Lung microvascular endothelial cell (primary cell): ENCODE data around the gene FGD4. TPM values are rescaled to one million over a fixed set of nuclear protein-coding genes. Genes with fewer than 3 reads are reported as not detected.
"Not testable (repeated sequence)": the region's sequence is repeated elsewhere in the genome, so short reads cannot be mapped to it uniquely, and the experiment has no call there.

Experiments used
- DNase-seq, 2 donors: peaks; one replicate each; pipeline versions ENCODE4 v3.0.0 to v3.0.0-alpha.2; 2010; ENCODE audit warnings: low read depth in 2 of 2
- total RNA-seq: library from RNA; depleted of rRNA; stranded (reverse); fragments of >200 nt; gene quantifications from 2 replicates; pipeline ENCODE4 v1.2.1, GENCODE V29; 2014

FGD4 gene
- total RNA-seq, 1 donor from 2014 or later: 9.9 TPM

DNA sequence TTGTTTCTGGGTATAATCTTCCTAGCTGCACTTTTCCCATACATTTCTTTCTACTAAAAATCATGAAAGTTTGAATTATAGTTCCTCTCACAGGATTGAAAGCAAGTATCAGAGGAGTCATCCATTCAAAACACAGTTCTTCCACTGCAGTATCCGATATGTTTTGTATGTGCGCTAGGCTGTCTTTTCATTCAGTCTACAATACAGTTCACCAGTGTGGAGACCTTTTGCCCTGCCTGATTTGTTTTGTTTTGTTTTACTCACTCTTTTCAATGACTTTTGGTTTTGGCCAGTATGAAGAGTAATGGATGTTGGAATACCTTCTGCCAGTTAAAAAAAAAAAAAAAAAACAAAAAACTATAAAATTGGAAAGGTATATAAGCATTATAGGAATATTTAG, 91.4 kb downstream of the FGD4 start:
- peak; percentile 17 to 67 for DNase-seq

DNA sequence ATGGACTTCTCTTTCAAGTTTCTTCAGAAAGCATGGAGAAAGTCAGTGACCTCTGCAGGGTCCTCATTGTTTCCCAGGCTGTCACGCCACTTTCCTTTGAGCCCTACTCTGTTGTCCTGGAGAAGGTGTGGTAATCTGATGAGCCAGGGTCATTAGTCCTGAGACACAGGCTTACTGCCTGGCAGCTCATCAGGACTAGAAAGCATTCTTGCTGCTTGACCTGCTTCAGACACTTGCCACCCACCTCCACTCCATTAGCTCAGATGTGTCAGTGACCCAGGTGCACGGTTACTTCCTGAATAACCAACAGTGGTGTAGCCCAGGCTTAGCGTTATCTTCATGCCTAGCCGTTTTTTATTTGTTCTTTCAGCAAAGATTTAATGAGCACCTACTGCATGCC, 93.9 kb downstream of the FGD4 start:
- no peak for DNase-seq

DNA sequence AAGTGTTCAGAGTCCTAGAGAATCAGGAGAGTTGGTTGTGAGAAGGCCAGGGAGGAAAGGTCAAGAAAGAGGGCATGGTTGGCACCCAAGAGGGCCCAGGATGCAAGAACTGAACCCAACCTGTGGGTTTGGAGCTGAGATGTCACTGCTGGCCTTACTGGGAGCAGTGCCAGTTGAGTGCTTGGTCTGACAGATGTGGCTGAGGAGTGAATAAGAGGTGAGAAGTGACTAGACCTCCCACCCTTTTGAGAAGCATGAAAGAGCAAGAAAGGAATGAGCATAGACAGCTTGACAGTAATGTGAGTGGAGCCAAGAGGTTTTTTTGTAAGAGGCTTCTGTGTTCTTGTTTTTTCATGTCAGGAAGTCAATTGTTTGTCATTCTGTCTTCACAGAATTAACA, 95.3 kb downstream of the FGD4 start:
- DNase-seq: peak in 1 of 2 donors; percentile 20

DNA sequence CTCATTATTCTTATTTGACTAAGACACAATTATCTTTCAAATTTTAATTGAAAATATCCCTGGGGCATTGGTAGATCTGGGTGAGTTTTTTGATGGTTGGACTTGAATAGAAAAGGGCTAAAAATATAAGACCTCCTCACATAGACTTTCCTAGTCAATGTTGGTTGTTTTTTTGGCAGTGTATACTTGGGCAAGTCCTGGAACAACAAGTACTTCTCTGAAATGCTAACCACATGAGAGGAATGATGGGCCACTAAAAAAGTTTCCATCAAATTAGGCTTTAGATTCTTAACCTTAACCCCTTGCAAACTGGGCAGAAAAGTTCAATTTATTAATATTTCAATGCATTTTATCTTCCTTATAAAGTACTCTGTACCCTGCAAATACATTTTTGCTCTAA, 97.6 kb downstream of the FGD4 start:
- no peak for DNase-seq

DNA sequence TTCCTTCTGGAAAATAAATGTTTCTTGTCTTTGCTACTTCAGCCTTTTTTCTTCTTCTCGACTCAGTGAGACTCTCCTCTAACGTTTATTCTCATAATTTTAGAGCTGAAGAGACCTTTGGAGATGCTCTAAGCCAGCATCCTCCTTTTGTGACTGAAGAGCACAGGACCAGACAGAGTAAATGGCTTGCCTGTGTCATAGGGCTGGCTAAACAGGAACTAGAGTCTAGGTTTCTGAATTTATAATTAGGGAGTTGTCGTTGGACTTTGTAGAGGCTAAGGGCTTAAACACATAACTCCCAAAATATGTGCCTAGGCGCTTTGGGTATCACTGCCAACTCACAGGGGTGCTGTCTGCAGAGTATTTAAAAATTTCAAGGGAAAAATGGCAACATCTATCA, 98.5 kb downstream of the FGD4 start:
- DNase-seq: no peak

DNA sequence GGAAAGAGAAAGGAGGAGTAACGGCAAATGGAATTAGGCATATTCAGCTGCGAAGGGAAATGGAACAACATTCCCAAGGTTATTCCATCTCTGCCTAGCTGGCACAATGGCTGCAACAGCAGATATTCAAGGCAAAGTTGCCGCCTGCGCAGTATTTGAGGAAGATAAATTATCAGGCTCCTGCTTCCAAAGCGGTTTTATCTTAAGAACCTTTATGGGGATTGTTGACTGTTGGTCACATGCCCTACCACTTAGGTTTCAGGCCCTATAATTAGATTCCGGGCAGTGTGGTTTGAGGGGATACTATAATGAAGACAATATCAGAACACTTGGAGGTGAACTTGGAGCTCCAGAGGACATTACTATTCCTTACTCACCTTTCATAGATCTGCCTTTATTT, 99.7 kb downstream of the FGD4 start:
- DNase-seq: no peak

DNA sequence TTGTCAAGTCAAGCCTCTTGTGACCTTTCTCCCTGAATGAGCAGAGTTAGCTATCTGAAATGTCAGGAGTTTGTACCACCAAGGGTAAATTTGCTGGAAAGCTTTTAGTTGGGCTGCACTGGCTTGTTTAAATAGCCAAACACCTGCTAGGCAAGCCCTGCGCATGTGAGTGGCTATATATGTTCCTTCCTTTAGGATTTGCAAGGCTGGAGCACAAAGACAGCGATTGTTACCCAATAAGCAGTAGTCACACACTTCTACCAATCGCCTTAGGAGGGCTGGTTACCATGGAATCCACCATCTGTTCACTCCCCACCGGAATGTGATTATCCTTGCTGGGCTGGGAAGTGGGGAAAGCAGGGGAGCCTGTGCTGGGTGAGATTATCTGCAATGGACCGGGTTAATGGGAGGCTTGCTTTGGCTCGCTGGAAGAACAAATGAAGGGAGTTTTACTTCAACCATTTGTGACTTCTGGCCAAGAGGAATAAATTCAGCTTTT, 102.5 kb downstream of the FGD4 start:
- DNase-seq: peak in 1 of 2 donors; percentile 31

DNA sequence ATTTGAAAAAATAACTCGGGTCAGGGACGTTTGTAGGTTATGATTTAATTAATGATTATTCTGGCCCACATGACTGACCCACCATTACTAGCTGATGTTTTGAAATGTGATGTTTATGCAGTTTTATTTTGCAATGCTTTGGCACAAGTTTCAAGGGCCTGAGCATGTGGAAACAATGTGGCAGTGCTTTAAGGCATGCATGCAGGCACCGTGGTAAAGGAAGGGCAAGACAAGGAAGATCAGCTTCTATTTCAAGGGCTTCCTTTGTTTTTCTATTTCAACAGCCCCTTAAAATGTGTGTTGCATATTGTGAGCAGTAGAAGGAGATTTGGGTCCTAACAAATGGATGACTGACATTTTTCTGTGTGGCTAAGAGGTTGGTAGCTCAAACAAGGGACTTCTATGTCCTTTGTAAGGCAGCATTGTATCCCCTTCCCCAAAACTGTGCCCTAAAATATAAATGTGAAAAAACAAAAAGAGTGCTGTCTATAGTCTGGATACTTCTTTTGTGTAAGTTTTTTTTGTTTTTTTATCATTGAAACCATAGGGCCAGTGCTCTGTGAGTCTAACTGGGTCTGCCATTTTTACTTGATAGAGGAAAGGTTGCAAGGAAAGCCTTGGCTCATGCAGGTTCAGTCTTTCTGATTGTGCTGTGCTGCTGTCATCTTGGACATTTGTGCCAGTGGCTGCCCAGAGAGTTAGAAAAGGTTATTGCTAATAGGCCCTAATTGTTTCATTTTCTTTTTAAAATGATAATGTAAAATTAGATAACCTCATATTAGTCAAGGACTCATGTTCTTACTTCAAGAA, 103.5 kb downstream of the FGD4 start:
- DNase-seq: peak; percentile 25 to 30

DNA sequence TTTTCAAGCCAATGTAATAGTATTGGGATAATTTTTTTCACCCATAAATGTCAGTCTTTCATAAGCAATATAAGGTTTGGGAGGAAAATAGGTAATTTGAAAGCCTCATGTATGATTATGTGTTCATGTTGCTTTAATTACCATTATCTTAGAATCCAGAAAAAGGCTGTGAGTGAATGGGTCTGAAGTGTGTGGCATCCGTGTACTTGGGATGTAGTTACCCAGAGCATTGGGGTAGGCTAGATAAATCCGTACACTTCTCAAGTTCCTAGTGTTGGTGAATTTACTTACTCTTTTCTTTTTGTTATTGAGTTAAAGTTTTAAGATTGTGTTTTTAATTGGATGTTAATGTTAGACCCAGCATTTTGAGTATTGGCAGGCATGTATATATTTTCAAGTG, 104.4 kb downstream of the FGD4 start:
- no peak for DNase-seq

DNA sequence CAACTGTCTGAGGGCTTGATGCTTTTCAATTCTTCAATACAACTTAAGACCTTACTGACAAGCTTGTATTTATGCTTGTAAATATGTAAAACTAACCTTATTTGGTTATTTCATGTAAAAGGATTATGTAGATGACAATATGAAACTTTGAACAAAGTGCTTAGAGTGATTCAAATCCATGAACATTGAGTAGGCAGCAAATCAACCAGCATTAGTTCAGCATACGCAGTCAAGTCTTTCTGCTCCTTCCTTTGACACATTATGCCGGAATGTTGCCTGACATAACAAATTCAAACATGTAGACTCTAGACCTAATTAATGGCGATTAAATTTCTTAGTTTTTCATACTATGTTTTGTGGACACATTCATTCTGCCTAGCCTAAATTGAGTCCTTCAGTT, 105.2 kb downstream of the FGD4 start:
- peak in 1 of 2 donors; percentile 61 for DNase-seq

DNA sequence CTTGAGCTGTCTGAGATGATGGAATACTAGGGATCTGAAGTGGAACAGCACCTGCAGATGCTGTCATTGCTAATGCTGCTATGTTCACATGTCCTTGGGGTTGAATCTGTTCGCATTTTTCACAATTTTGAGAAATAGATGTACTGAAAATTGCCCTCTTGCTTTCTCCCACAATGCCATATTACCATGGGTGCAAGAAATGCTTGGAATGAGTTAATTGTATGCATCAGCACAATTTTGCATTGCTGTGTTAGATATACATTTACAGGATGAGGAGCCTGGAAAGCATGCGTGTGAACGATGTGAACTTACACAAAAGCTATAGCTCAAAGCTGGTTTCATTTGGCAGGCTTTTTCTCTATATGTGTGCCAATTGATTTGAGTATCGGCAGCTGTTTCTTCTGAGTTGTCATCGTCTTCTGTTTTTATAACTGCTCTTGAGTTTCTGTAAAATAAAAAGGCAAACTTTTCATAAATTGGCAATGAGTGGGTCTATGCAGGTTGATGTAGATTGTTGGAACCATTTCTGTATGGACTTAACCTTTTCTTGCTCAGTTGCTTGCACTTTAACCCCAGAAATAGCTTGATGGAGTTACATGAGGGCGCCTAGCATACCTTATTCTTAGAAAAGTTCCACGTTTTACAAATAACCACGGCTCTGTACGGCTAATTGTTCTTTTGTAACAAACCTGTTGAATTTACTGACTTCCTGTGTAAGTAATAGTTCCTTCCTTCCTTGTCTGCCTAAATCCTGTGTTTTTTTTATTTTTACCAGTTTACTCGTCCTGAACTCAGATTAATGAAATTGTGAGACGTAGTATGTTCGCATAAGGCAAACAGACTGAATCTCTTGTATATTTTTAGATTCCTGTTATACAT, 105.9 kb downstream of the FGD4 start:
- peak; percentile 45 to 56 for DNase-seq

DNA sequence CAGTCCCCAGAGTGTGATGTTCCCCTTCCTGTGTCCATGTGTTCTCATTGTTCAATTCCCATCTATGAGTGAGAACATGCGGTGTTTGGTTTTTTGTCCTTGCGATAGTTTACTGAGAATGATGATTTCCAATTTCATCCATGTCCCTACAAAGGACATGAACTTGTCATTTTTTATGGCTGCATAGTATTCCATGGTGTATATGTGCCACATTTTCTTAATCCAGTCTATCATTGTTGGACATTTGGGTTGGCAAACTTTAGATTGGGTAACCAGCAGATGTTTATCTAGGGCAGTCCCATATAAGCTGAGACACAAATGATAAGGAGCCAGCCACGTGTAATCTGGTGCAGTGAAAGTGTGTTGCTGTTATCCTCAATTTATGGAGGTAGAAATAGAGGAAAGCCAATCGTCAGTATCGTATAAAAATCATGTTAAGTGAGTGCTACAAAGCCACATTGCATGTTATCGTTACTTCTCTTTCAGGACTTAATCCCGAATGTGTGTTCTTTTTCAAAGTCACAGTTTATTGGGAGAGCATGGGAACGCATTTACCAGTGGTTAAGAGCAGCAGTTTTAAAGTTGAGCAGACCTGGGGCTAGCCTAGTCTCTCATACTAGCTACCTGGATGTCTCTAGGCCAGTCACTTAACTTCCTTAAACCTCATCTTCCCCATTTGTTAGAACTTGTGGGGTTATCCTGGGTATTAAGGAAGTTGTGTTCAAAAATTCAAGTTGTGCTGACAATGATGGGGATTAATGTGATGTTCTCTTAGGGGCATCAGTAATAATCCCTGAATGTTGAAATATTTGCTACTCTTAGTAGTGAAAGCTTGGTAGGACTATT, 108.0 kb downstream of the FGD4 start:
- DNase-seq: not testable (repeated sequence)

DNA sequence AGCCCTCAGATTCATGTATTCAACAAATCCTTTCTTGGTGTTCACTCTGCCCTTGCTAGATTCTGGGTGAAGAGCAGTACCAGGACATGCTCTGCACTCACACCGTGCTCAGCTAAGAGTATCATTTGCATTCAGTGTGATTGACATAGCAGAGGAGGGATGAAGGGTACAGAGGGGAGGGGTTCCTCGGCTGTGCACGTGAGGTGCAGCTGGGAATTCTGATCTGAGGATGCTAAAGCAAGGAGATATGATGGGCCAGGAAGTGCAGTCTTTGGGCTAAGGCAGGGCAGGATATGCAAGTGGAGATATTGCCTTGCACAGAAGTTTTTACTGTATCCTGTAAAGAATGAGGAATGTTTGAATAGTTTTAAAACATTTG, 108.6 kb downstream of the FGD4 start:
- DNase-seq: peak in 1 of 2 donors; percentile 14

DNA sequence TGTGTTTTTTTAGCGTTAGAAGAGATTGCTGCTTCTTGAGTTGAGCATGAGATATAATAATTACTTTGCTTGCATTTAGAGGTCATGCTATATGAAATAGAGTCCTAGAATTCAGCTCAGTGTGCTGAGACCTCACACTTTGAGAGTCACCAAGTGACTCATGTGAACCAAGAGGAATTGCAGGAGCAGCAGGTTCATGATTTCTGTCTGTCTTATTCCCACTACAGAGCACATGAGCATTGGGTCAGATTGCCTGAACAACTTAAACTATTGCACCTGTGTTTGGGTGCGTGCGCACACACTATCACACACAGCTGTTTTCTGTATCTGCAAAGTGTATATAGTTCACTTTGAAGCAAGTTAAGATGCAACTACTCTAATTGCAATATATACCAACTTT, 109.3 kb downstream of the FGD4 start:
- DNase-seq: peak in 1 of 2 donors; percentile 12

DNA sequence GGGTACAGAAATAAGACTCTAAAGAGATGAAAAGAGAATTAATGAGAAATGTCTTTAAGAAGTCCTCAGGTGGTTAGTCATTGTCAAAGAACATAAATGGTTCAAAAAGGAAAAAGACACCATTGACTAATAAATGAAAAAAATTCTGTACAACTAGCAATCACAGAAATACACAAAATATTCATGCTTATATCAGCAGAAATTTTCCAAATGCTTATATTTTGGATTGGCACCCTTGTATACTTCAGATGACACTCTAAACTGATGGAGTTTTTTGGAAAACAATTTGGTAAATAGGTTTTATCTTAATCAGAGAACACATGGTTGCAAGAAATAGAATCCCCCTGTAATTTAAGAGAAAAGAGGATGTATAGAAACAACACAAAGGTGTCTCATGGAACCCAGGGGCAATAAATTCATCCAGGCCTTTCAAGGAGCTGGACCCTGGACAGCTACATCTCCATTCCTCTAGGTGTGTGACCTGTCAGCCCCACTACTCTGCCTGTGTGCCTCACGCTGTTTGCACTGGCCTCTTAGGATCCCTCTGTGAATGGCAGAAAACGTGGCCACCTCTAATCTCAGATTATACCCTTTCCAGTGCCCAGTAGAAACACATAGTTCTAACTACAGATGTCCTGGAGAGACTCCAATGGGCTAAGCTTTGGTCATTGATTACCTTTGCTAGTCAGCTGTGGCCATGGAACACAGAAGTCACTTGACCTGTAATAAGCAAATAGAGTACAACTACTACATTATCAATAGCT, 110.2 kb downstream of the FGD4 start:
- DNase-seq: no peak

DNA sequence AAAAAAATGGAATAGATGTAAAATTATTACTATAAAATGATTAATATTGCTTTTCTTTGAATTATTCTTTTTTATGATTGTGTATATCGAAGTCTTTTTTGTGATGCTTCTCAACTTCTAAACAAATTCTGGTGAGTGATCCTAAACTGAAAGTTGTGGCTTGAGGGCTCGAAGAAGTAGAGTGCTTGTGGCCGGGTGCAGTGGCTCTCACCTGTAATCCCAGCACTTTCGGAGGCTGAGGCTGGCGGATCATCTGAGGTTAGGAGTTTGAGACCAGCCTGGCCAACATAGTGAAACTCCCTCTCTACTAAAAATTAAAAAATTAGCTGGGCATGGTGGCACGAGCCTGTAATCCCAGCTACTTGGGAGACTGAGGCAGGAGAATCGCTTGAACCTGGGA, 112.6 kb downstream of the FGD4 start:
- DNase-seq: not testable (repeated sequence)

DNA sequence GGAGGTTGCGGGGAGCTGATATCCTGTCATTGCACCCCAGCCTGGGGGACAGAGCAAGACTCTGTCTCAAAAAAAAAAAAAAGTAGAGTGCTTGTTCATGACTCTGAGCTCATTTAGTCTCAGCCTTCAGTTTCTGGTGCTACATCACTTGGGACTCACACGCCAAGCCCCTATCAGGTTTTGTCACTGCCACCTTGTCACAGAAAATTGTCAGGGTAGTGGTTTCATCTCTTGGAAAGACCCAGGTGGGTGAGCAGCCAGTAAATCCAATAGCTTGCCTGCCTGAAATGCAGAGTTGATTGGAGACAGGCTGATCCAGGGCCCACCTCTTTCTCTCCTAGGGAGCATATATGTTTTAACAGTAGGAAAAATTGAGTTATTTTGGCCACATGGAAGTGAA, 113.0 kb downstream of the FGD4 start:
- DNase-seq: no peak

DNA sequence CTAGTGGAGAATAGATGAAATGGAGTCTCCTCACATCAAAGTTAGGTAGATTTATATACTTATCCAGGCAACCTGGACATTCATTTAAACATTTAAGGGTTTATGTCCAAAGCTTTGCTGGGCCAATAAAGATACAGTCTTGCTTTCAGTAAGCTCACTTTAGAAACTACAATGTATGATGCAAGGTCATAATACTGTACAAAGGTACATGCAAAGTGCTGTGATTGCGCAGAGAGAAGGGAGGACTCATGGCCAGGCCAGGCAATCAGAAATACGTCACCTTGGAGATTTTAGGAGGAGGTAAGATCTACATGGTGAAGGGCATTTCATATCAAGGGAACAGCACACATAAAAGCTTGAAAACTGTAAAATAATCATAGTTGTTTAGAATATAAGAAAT, 113.6 kb downstream of the FGD4 start:
- no peak for DNase-seq

DNA sequence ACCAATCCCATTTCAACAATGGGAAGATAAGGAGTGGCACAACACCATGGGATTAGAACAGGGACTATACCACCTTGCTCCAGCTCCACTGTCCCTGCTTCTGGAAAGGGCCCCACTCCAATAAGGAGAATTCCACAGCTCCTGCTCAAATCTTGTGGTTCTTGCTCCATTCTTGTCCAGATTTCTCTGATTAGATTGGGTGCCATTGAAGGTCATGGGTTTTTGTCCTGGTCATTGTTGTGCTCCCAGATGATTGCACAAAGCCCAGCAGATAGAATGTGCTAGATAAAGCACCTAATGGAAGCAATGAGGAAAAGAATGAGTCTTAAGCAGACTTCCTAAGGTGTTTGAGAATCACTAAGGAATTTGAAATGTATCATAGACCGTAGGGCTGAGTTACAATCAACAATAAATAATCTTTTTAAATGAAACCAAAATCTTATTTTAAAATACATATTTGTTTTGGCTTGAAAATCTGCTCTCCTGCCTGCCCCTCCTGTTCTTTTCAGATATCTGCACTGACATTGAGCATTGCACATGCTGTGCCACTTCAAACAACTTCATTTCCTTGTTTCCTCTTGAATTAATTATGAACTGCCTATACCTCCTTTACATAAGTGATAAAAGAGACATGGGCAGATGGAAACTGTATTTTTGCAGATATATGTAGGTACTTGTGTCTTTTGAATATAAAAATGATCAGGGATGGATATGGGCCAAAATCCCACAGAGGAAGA, 115.9 kb downstream of the FGD4 start:
- DNase-seq: no peak

DNA sequence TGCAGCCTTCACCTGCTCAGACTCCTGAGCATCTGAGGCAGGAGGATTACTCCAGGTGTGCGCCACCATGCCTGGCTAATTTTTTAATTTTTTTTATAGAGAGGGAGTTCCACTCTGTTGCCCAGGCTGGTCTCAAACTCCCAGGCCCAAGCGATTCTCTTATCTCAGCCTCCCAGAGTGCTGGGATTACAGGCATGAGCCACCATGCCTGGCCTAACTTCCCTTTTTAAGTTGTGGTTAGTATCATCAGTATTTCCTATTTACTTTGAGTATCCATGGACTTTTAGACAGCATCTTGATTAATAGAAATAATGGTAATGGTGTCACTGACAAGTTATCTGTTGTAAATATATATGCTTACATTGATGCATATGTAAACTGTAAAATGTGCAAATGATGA, 116.9 kb downstream of the FGD4 start:
- no peak for DNase-seq
